PC-3 (cell line): Measurements from ENCODE around the gene PRAMEF6.
"Not testable (repeated sequence)": the region's sequence is repeated elsewhere in the genome, so short reads cannot be mapped to it uniquely, and the experiment has no call there.

ENCODE experiments used
- EZH2 ChIP-seq: fragments of 300-600 bp; sonication (generic); IDR thresholded peaks from one replicate; pipeline ENCODE4 v1.6.1; 2017; ENCODE audit warnings: antibody characterized with exemption, mild to moderate bottlenecking, low read length; ENCODE audit not compliant: unreplicated experiment
- EZH2phosphoT487 ChIP-seq: fragments of 300-600 bp; sonication (generic); IDR thresholded peaks from 2 replicates; pipeline ENCODE4 v1.6.1; 2018; ENCODE audit warnings: mild to moderate bottlenecking, antibody characterized with exemption, low read length, borderline replicate concordance
- TF ChIP-seq, protein P1 (sequence below): fragments of 300-600 bp; sonication (generic); conservative IDR thresholded peaks from 2 replicates; pipeline ENCODE4 v1.5.1; 2017; ENCODE audit warnings: antibody characterized with exemption, low read depth, mild to moderate bottlenecking, low read length

DNA sequence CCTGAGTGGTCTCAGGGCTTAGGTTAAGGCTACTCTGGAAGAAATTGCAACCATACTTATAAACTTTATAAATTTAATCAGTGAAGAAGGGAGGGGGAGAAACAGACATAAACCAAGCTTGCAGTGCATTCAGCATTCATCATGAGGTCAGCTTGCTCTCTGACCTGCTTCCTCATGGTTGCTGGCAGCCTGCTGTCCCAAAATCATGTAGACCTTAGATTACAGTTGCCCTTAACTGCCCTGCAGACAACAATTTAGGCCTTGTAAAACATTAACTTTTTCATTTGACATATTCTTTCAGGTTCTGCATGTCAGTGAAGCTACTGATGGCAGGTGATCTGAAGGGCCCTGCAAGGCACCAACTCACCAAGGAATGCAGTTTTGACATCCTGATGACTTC is 48.2 kb downstream of the PRAMEF6 start:
- TF ChIP-seq, protein P1, sequence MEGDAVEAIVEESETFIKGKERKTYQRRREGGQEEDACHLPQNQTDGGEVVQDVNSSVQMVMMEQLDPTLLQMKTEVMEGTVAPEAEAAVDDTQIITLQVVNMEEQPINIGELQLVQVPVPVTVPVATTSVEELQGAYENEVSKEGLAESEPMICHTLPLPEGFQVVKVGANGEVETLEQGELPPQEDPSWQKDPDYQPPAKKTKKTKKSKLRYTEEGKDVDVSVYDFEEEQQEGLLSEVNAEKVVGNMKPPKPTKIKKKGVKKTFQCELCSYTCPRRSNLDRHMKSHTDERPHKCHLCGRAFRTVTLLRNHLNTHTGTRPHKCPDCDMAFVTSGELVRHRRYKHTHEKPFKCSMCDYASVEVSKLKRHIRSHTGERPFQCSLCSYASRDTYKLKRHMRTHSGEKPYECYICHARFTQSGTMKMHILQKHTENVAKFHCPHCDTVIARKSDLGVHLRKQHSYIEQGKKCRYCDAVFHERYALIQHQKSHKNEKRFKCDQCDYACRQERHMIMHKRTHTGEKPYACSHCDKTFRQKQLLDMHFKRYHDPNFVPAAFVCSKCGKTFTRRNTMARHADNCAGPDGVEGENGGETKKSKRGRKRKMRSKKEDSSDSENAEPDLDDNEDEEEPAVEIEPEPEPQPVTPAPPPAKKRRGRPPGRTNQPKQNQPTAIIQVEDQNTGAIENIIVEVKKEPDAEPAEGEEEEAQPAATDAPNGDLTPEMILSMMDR, result not testable (repeated sequence)
- TF ChIP-seq EZH2, EZH2phosphoT487: not testable (repeated sequence)
